ENCODE measurements around the gene CHTF8. TPM values are rescaled to one million over a fixed set of nuclear protein-coding genes. Genes with fewer than 3 reads are reported as not detected.

The CHTF8 gene
- 95.4 TPM for polyA plus RNA-seq (2013, experiment 1 of 2)
- polyA plus RNA-seq (2013, experiment 2 of 2), result 91.8 TPM

- peaks cover 7 to 74% of the 10 kb centered on the region in 2 donors for H3K36me3 ChIP-seq (replicated peaks in 1 of 2; ENCODE audit: control insufficient read depth in 2 of 2, insufficient read depth in 2 of 2, low read length in 2 of 2)
- peak within 1 kb of the TSS; percentile 62 for H2BK15ac ChIP-seq (ENCODE audit: low read length)
- H3K18ac ChIP-seq (ENCODE audit: low read length), result peak within 1 kb of the TSS; percentile 99
- peak within 1 kb of the TSS; percentile 59 for H3K4me2 ChIP-seq (ENCODE audit: insufficient read depth, low read length, poor library complexity, severe bottlenecking)
- WGBS, 2 donors (ENCODE audit: extremely low coverage in 2 of 2, insufficient read length in 2 of 2, insufficient replicate concordance in 1 of 2), result no CpG with 5 or more reads among the region's 78 CpGs
- H2AK5ac ChIP-seq (ENCODE audit: low read depth, low read length), result peak within 1 kb of the TSS; percentile 71
- H2BK120ac ChIP-seq (ENCODE audit: low read depth, low read length), result peak within 1 kb of the TSS; percentile 49
- no peak within 1 kb of the TSS for H3K4ac ChIP-seq (ENCODE audit: low read length)
- peak within 1 kb of the TSS; percentile 96 for H3K23ac ChIP-seq (ENCODE audit: low read depth, low read length, poor library complexity)
- peak within 1 kb of the TSS; percentile 84 for H3K14ac ChIP-seq (ENCODE audit: low read length)
- peak within 1 kb of the TSS; percentile 95 to 99 for H3K4me3 ChIP-seq (ENCODE audit: low read length in 2 of 2)
- peak; percentile 78 for DNase-seq (ENCODE audit: low spot score)
- peak within 1 kb of the TSS; percentile 91 for H2BK5ac ChIP-seq (ENCODE audit: low read length)
- H3K27me3 ChIP-seq (ENCODE audit: control insufficient read depth in 3 of 3, insufficient read depth in 3 of 3, low read depth in 1 of 3, low read length in 3 of 3), result no peaks in the 10 kb centered on the region
- H3K9me3 ChIP-seq (replicated peaks in 1 of 2; ENCODE audit: control insufficient read depth in 2 of 2, insufficient read depth in 1 of 2, low read depth in 1 of 2, low read length in 2 of 2), result no peaks in the 10 kb centered on the region
- H2AFZ ChIP-seq (ENCODE audit: low read length), result peak within 1 kb of the TSS; percentile 98
- H2BK12ac ChIP-seq (ENCODE audit: low read length), result no peak within 1 kb of the TSS
- peaks cover 0 to 9% of the 10 kb centered on the region in 2 donors for H3K4me1 ChIP-seq (ENCODE audit: control insufficient read depth in 2 of 2, insufficient read depth in 1 of 2, low read depth in 1 of 2, low read length in 2 of 2)
- peak within 1 kb of the TSS; percentile 86 for H4K91ac ChIP-seq (ENCODE audit: low read depth, low read length, poor library complexity)
- peaks cover 9% of the 10 kb centered on the region for H3K79me1 ChIP-seq (ENCODE audit: low read depth, low read length)
- H4K8ac ChIP-seq (ENCODE audit: low read depth, low read length), result peak within 1 kb of the TSS; percentile 87
- H3K9ac ChIP-seq (ENCODE audit: low read depth, low read length, poor library complexity), result peak within 1 kb of the TSS; percentile 97
- H3K27ac ChIP-seq (replicated peaks; ENCODE audit: low read length), result peak within 1 kb of the TSS; percentile 98
Measured at GRCh38 chr16:69132424-69133252, at the start of gene CHTF8, which contains the start of gene UTP4. Gene CHTF8, minus strand, starts transcription at chr16:69132588. Its CDS starts 11,130 bp downstream, at chr16:69121458. Gene UTP4, plus strand, starts transcription at chr16:69132649. Its CDS starts 811 bp downstream, at chr16:69133460.

- Histone ChIP-seq H2BK15ac (ENCODE audit: low read length) (no peak overlapping the region), H3K27me3 (ENCODE audit: control insufficient read depth in 3 of 3, insufficient read depth in 3 of 3, low read depth in 1 of 3, low read length in 3 of 3) (no peaks in the 10 kb centered on the region), H3K4ac (ENCODE audit: low read length) (no peak overlapping the region), H3K18ac (ENCODE audit: low read length) (no peak overlapping the region), H3K9ac (ENCODE audit: low read depth, low read length, poor library complexity) (no peak overlapping the region), H3K9me3 (replicated peaks in 1 of 2; ENCODE audit: control insufficient read depth in 2 of 2, insufficient read depth in 1 of 2, low read depth in 1 of 2, low read length in 2 of 2) (no peaks in the 10 kb centered on the region), H3K4me2 (ENCODE audit: insufficient read depth, low read length, poor library complexity, severe bottlenecking) (no peak overlapping the region), H3K79me1 (ENCODE audit: low read depth, low read length) (peaks cover 2% of the 10 kb centered on the region), H2AK5ac (ENCODE audit: low read depth, low read length) (no peak overlapping the region), H4K8ac (ENCODE audit: low read depth, low read length) (no peak overlapping the region), H4K91ac (ENCODE audit: low read depth, low read length, poor library complexity) (no peak overlapping the region), H3K23ac (ENCODE audit: low read depth, low read length, poor library complexity) (no peak overlapping the region), H3K36me3 (replicated peaks in 1 of 2; ENCODE audit: control insufficient read depth in 2 of 2, insufficient read depth in 2 of 2, low read length in 2 of 2) (peaks cover 0 to 6% of the 10 kb centered on the region in 2 donors), H3K27ac (replicated peaks; ENCODE audit: low read length) (no peak overlapping the region), H2BK5ac (ENCODE audit: low read length) (no peak overlapping the region), H2BK12ac (ENCODE audit: low read length) (no peak overlapping the region), H3K4me1 (ENCODE audit: control insufficient read depth in 2 of 2, insufficient read depth in 1 of 2, low read depth in 1 of 2, low read length in 2 of 2) (no peaks in the 10 kb centered on the region), H3K14ac (ENCODE audit: low read length) (no peak overlapping the region), H2BK120ac (ENCODE audit: low read depth, low read length) (no peak overlapping the region), H3K4me3 (ENCODE audit: low read length in 2 of 2) (no peak overlapping the region), H2AFZ (ENCODE audit: low read length) (no peak overlapping the region)
- DNase-seq (ENCODE audit: low spot score), result no peak
Measured at GRCh38 chr16:69180011-69180338, 47.6 kb upstream of the CHTF8 start.

- peaks cover 0 to 6% of the 10 kb centered on the region in 2 donors for H3K36me3 ChIP-seq (replicated peaks in 1 of 2; ENCODE audit: control insufficient read depth in 2 of 2, insufficient read depth in 2 of 2, low read length in 2 of 2)
- H2BK15ac ChIP-seq (ENCODE audit: low read length), result no peak overlapping the region
- no peak overlapping the region for H3K23ac ChIP-seq (ENCODE audit: low read depth, low read length, poor library complexity)
- H3K9ac ChIP-seq (ENCODE audit: low read depth, low read length, poor library complexity), result no peak overlapping the region
- H3K79me1 ChIP-seq (ENCODE audit: low read depth, low read length), result peaks cover 2% of the 10 kb centered on the region
- no CpG with 5 or more reads among the region's 6 CpGs for WGBS, 2 donors (ENCODE audit: extremely low coverage in 2 of 2, insufficient read length in 2 of 2, insufficient replicate concordance in 1 of 2)
- H2BK120ac ChIP-seq (ENCODE audit: low read depth, low read length), result no peak overlapping the region
- no peak overlapping the region for H2BK5ac ChIP-seq (ENCODE audit: low read length)
- no peak overlapping the region for H2AK5ac ChIP-seq (ENCODE audit: low read depth, low read length)
- no peaks in the 10 kb centered on the region for H3K4me1 ChIP-seq (ENCODE audit: control insufficient read depth in 2 of 2, insufficient read depth in 1 of 2, low read depth in 1 of 2, low read length in 2 of 2)
- DNase-seq (ENCODE audit: low spot score), result no peak
- no peak overlapping the region for H3K18ac ChIP-seq (ENCODE audit: low read length)
- H4K91ac ChIP-seq (ENCODE audit: low read depth, low read length, poor library complexity), result no peak overlapping the region
- H2AFZ ChIP-seq (ENCODE audit: low read length), result no peak overlapping the region
- no peaks in the 10 kb centered on the region for H3K9me3 ChIP-seq (replicated peaks in 1 of 2; ENCODE audit: control insufficient read depth in 2 of 2, insufficient read depth in 1 of 2, low read depth in 1 of 2, low read length in 2 of 2)
- H3K14ac ChIP-seq (ENCODE audit: low read length), result no peak overlapping the region
- H3K4ac ChIP-seq (ENCODE audit: low read length), result no peak overlapping the region
- H3K27me3 ChIP-seq (ENCODE audit: control insufficient read depth in 3 of 3, insufficient read depth in 3 of 3, low read depth in 1 of 3, low read length in 3 of 3), result no peaks in the 10 kb centered on the region
- no peak overlapping the region for H3K4me2 ChIP-seq (ENCODE audit: insufficient read depth, low read length, poor library complexity, severe bottlenecking)
- no peak overlapping the region for H4K8ac ChIP-seq (ENCODE audit: low read depth, low read length)
- H2BK12ac ChIP-seq (ENCODE audit: low read length), result no peak overlapping the region
- H3K27ac ChIP-seq (replicated peaks; ENCODE audit: low read length), result no peak overlapping the region
- H3K4me3 ChIP-seq (ENCODE audit: low read length in 2 of 2), result no peak overlapping the region
Measured at GRCh38 chr16:69179328-69180010, 47.1 kb upstream of the CHTF8 start.
